HG03159 (cell line): ENCODE results near the gene GLI2.

Experiments
- ATAC-seq: cut with Tn5 transposase; IDR thresholded peaks from one replicate; pipeline ENCODE4 v1.9.1; 2021; ENCODE audit warnings: mild to moderate bottlenecking, moderate library complexity; ENCODE audit not compliant: unreplicated experiment

GLI2 gene

GRCh38 chr2:120735746-120736170 is at the start of gene GLI2:
Gene GLI2, plus strand, starts transcription at chr2:120735868. Its CDS starts 61,453 bp downstream, at chr2:120797321.
- no peak for ATAC-seq

- ATAC-seq: no peak
Measured at GRCh38 chr2:120685974-120686297, 49.7 kb upstream of the GLI2 start.

GRCh38 chr2:120686511-120687168 is 49.0 kb upstream of the GLI2 start:
- no peak for ATAC-seq

GRCh38 chr2:120687210-120687609 is 48.5 kb upstream of the GLI2 start:
- ATAC-seq: no peak

GRCh38 chr2:120690521-120690920 is 45.1 kb upstream of the GLI2 start:
- no peak for ATAC-seq

- no peak for ATAC-seq
Measured at GRCh38 chr2:120691410-120691809, 44.3 kb upstream of the GLI2 start.

GRCh38 chr2:120692691-120693090 is 43.0 kb upstream of the GLI2 start:
- no peak for ATAC-seq

- no peak for ATAC-seq
Measured at GRCh38 chr2:120693121-120693520, 42.5 kb upstream of the GLI2 start.

- no peak for ATAC-seq
Measured at GRCh38 chr2:120694034-120694433, 41.6 kb upstream of the GLI2 start.

- no peak for ATAC-seq
Measured at GRCh38 chr2:120697471-120697870, 38.2 kb upstream of the GLI2 start.

GRCh38 chr2:120699292-120699691 is 36.4 kb upstream of the GLI2 start:
- no peak for ATAC-seq

- ATAC-seq: no peak
Measured at GRCh38 chr2:120700659-120701058, 35.0 kb upstream of the GLI2 start.

- no peak for ATAC-seq
Measured at GRCh38 chr2:120701096-120701495, 34.6 kb upstream of the GLI2 start.

- no peak for ATAC-seq
Measured at GRCh38 chr2:120701499-120701898, 34.2 kb upstream of the GLI2 start.

- ATAC-seq: no peak
Measured at GRCh38 chr2:120702061-120702460, 33.6 kb upstream of the GLI2 start.

GRCh38 chr2:120702801-120703200 is 32.9 kb upstream of the GLI2 start:
- no peak for ATAC-seq

GRCh38 chr2:120703330-120703994 is 32.2 kb upstream of the GLI2 start:
- no peak for ATAC-seq

GRCh38 chr2:120704696-120705095 is 31.0 kb upstream of the GLI2 start:
- ATAC-seq: no peak

- no peak for ATAC-seq
Measured at GRCh38 chr2:120707816-120708215, 27.9 kb upstream of the GLI2 start.

GRCh38 chr2:120708944-120709607 is 26.6 kb upstream of the GLI2 start:
- ATAC-seq: no peak

GRCh38 chr2:120709608-120710041 is 26.0 kb upstream of the GLI2 start:
- no peak for ATAC-seq

- ATAC-seq: no peak
Measured at GRCh38 chr2:120710256-120710655, 25.4 kb upstream of the GLI2 start.
